Duodenal mucosa (tissue), 2 donors: ENCODE results near the gene C6orf47.

Experiments
- H3K27ac ChIP-seq: one replicate; pipeline ENCODE4 v1.7.0; 2013; ENCODE audit warnings: low read depth, low read length
- H3K27me3 ChIP-seq, 2 donors: one replicate each; pipeline ENCODE4 v1.7.0; 2013; ENCODE audit warnings: low read length in 2 of 2, control low read depth in 1 of 2; ENCODE audit not compliant: insufficient read depth in 2 of 2, control insufficient read depth in 1 of 2
- H3K36me3 ChIP-seq, 2 donors: one replicate each; pipeline ENCODE4 v1.7.0; 2013; ENCODE audit warnings: low read length in 2 of 2, control low read depth in 1 of 2; ENCODE audit not compliant: insufficient read depth in 2 of 2, control insufficient read depth in 1 of 2
- H3K4me1 ChIP-seq, 2 donors: one replicate each; pipeline ENCODE4 v1.7.0; 2013; ENCODE audit warnings: low read length in 2 of 2, control low read depth in 1 of 2; ENCODE audit not compliant: insufficient read depth in 2 of 2, control insufficient read depth in 1 of 2
- H3K4me3 ChIP-seq, 2 donors: one replicate each; pipeline ENCODE4 v1.7.0; 2013; ENCODE audit warnings: low read length in 2 of 2, low read depth in 1 of 2
- H3K9ac ChIP-seq, 2 donors: one replicate each; pipeline ENCODE4 v1.7.0; 2013; ENCODE audit warnings: low read length in 2 of 2, low read depth in 1 of 2
- H3K9me3 ChIP-seq, 2 donors: one replicate each; pipeline ENCODE4 v1.7.0; 2013; ENCODE audit warnings: low read length in 2 of 2, control low read depth in 1 of 2; ENCODE audit not compliant: control insufficient read depth in 1 of 2

C6orf47 gene

GRCh38 chr6:31669676-31670075 lies 9.1 kb upstream of the C6orf47 start, which contains the start of gene LY6G5B:
TSS of gene LY6G5B (plus strand) at chr6:31669976. CDS start at chr6:31670951, 975 bp downstream.
- Histone ChIP-seq H3K27ac (no peak within 1 kb of the TSS), H3K4me1 (peaks cover 7 to 17% of the 10 kb centered on the region in 2 donors), H3K9ac (no peak within 1 kb of the TSS), H3K36me3 (peaks cover 52 to 62% of the 10 kb centered on the region in 2 donors), H3K4me3 (no peak within 1 kb of the TSS), H3K27me3 (no peaks in the 10 kb centered on the region), H3K9me3 (no peaks in the 10 kb centered on the region)

GRCh38 chr6:31666337-31666965 lies 5.9 kb upstream of the C6orf47 start:
- Histone ChIP-seq H3K9me3 (no peaks in the 10 kb centered on the region), H3K4me3 (peak overlapping the region; percentile 89 to 91), H3K27me3 (no peaks in the 10 kb centered on the region), H3K27ac (peak overlapping the region; percentile 77), H3K9ac (peak overlapping the region; percentile 92 to 94), H3K36me3 (peaks cover 45 to 50% of the 10 kb centered on the region in 2 donors), H3K4me1 (peaks cover 34 to 48% of the 10 kb centered on the region in 2 donors)

- Histone ChIP-seq H3K9ac (peak within 1 kb of the TSS; percentile 92 to 94), H3K36me3 (peaks cover 37 to 42% of the 10 kb centered on the region in 2 donors), H3K4me1 (peaks cover 39 to 54% of the 10 kb centered on the region in 2 donors), H3K4me3 (peak within 1 kb of the TSS; percentile 89 to 92), H3K27ac (peak within 1 kb of the TSS; percentile 97), H3K27me3 (no peaks in the 10 kb centered on the region), H3K9me3 (no peaks in the 10 kb centered on the region)
These were observed 5.1 kb upstream of the C6orf47 start, which contains the start of gene CSNK2B for GRCh38 chr6:31665501-31666336. TSS of gene CSNK2B (plus strand) at chr6:31666080. CDS start at chr6:31666832, 752 bp downstream.

GRCh38 chr6:31664790-31665500 lies 4.4 kb upstream of the C6orf47 start, which contains the start of gene GPANK1:
TSS of gene GPANK1 (minus strand) at chr6:31664997. CDS start at chr6:31664478, 519 bp downstream.
- H3K36me3 ChIP-seq = peaks cover 31 to 35% of the 10 kb centered on the region in 2 donors
- H3K27me3 ChIP-seq = no peaks in the 10 kb centered on the region
- peak within 1 kb of the TSS; percentile 89 to 92 for H3K4me3 ChIP-seq
- H3K27ac ChIP-seq = peak within 1 kb of the TSS; percentile 97
- H3K4me1 ChIP-seq = peaks cover 39 to 58% of the 10 kb centered on the region in 2 donors
- peak within 1 kb of the TSS; percentile 80 to 94 for H3K9ac ChIP-seq
- H3K9me3 ChIP-seq = no peaks in the 10 kb centered on the region

- H3K27ac ChIP-seq = peak overlapping the region; percentile 97
- H3K36me3 ChIP-seq = peaks cover 24 to 27% of the 10 kb centered on the region in 2 donors
- no peaks in the 10 kb centered on the region for H3K9me3 ChIP-seq
- no peaks in the 10 kb centered on the region for H3K27me3 ChIP-seq
- peak overlapping the region; percentile 89 to 92 for H3K4me3 ChIP-seq
- H3K4me1 ChIP-seq = peaks cover 43 to 66% of the 10 kb centered on the region in 2 donors
- peak overlapping the region; percentile 80 to 94 for H3K9ac ChIP-seq
These were observed 3.6 kb upstream of the C6orf47 start for GRCh38 chr6:31663961-31664789.

- no peaks in the 10 kb centered on the region for H3K27me3 ChIP-seq
- H3K9ac ChIP-seq = peak overlapping the region; percentile 80 to 94
- peak overlapping the region; percentile 97 for H3K27ac ChIP-seq
- H3K4me1 ChIP-seq = peaks cover 52 to 75% of the 10 kb centered on the region in 2 donors
- no peaks in the 10 kb centered on the region for H3K9me3 ChIP-seq
- H3K4me3 ChIP-seq = peak overlapping the region; percentile 89 to 92
- peaks cover 16 to 19% of the 10 kb centered on the region in 2 donors for H3K36me3 ChIP-seq
These were observed 2.8 kb upstream of the C6orf47 start for GRCh38 chr6:31663126-31663960.

GRCh38 chr6:31662124-31662723 lies 1.6 kb upstream of the C6orf47 start:
- Histone ChIP-seq H3K4me1 (peaks cover 63 to 72% of the 10 kb centered on the region in 2 donors), H3K4me3 (peak overlapping the region; percentile 35 to 89), H3K9ac (peak overlapping the region in 1 of 2 donors; percentile 1), H3K36me3 (peaks cover 10 to 16% of the 10 kb centered on the region in 2 donors), H3K27ac (no peak overlapping the region), H3K9me3 (no peaks in the 10 kb centered on the region), H3K27me3 (no peaks in the 10 kb centered on the region)

- Histone ChIP-seq H3K9ac (peak overlapping the region; percentile 83 to 96), H3K27ac (no peak overlapping the region), H3K36me3 (peaks cover 12 to 18% of the 10 kb centered on the region in 2 donors), H3K27me3 (no peaks in the 10 kb centered on the region), H3K9me3 (no peaks in the 10 kb centered on the region), H3K4me3 (peak overlapping the region; percentile 88 to 97), H3K4me1 (peaks cover 59 to 66% of the 10 kb centered on the region in 2 donors)
These were observed 915 bp upstream of the C6orf47 start for GRCh38 chr6:31661262-31662123.
